Activated naive CD4-positive, alpha-beta T cell treated with anti-CD3 and anti-CD28 coated beads, Interleukin-2, amount 50 U/mL, for 24 hours (primary cell): ENCODE measurements around the gene LEPROT.

Experiments
- H3K27ac Mint-ChIP-seq: one replicate; pipeline ENCODE4 v1.8.0; 2021; ENCODE audit warnings: mild to moderate bottlenecking, mixed read lengths
- H3K27me3 Mint-ChIP-seq: one replicate; pipeline ENCODE4 v1.8.0; 2021; ENCODE audit warnings: mixed read lengths
- H3K36me3 Mint-ChIP-seq: one replicate; pipeline ENCODE4 v1.8.0; 2021; ENCODE audit warnings: mixed read lengths
- H3K4me1 Mint-ChIP-seq: one replicate; pipeline ENCODE4 v1.8.0; 2021; ENCODE audit warnings: mixed read lengths
- H3K4me3 Mint-ChIP-seq: one replicate; pipeline ENCODE4 v1.8.0; 2021; ENCODE audit warnings: mild to moderate bottlenecking, mixed read lengths
- H3K9me3 Mint-ChIP-seq: one replicate; pipeline ENCODE4 v1.8.0; 2021; ENCODE audit warnings: mixed read lengths

LEPROT gene

DNA sequence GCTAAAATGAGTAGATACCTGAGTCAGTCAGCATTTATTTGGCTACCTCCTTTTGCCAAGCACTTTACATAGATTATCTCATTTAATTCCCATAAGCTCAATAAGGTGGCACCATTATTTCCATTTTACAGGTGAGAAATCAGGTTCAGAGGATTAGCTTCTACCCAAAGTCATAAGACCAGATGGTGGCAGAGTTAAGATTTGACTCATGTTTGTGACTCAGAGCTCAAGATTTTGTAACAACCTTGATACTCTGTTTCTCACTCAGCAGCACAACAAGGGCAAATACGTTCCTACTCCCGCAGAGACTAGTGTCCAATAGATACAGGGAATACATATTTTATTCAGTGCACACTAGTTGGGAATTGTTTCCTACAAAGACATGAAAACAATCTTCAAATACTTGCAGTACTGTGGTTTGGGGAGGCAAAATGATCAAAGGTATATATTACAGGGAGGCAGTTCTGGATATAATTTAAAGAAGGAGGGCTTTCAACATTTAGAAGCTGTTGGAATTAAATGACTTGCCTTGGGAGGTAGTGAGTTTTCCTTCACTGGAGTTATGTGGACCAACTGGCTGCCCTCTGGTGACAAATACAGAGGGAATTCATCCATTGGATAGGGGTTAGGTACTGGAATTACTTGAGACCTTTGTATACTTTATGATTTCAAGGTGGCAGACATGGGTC lies 3.6 kb downstream of the LEPROT start:
- Mint-ChIP-seq H3K4me1 (peaks cover 11% of the 10 kb centered on the region), H3K4me3 (no peak overlapping the region), H3K9me3 (no peaks in the 10 kb centered on the region), H3K27me3 (no peaks in the 10 kb centered on the region), H3K27ac (peak overlapping the region; percentile 30), H3K36me3 (peaks cover 13% of the 10 kb centered on the region)

DNA sequence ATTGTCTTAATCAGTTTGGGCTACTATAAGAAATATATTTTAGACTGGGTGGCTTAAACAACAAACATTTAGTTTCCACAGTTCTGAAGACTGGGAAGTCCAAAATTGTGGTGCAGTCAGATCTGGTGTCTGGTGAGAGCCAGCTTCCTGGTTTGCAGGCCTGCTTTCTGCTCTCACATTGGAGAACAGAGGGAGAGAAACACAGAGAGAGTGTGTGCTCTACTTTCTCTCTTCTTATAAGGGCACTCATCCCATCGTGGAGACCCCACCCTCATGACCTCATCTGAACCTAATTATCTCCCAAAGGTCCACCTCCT lies 4.1 kb downstream of the LEPROT start:
- H3K27ac Mint-ChIP-seq = no peak overlapping the region
- peaks cover 6% of the 10 kb centered on the region for H3K4me1 Mint-ChIP-seq
- no peak overlapping the region for H3K4me3 Mint-ChIP-seq
- peaks cover 13% of the 10 kb centered on the region for H3K36me3 Mint-ChIP-seq
- H3K9me3 Mint-ChIP-seq = no peaks in the 10 kb centered on the region
- no peaks in the 10 kb centered on the region for H3K27me3 Mint-ChIP-seq

DNA sequence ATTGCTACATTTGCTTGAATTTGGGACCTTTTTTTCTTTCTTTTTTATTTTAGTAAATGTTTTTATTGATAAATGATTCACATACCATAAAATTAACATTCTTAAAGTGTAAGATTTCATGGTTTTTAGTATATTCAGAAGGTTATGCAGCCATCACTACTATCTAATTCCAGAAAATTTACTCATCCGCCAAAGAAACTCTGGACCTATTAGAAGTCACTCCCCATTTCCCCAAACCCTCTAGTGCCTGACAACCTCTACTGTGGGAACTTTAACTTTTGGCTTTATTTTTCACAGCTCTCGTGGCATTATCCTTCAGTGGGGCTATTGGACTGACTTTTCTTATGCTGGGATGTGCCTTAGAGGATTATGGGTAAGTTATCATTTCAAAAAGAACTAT lies 4.5 kb downstream of the LEPROT start:
- Mint-ChIP-seq H3K9me3 (no peaks in the 10 kb centered on the region), H3K27ac (no peak overlapping the region), H3K36me3 (peaks cover 13% of the 10 kb centered on the region), H3K27me3 (no peaks in the 10 kb centered on the region), H3K4me3 (no peak overlapping the region), H3K4me1 (peaks cover 1% of the 10 kb centered on the region)

DNA sequence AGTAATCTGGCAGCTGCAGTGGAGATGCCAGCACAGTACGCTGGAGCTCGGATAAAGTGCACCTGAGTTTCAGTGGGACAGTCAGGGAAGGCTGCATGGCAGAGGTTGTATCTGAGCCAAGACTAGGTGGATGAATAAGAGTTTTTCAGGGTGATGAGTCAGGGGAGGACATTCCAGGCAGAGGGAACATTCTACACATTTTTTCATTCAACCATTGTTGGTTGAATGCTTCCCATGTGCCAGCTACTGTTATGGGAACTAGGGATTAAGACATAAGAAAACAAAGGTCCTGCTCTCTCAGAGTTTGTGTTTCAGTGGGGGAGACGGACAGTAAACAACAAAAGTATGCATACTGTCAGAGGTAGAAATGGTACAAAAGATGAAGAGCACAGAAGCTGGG lies 5.2 kb downstream of the LEPROT start:
- peaks cover 2% of the 10 kb centered on the region for H3K4me1 Mint-ChIP-seq
- H3K27ac Mint-ChIP-seq = peak overlapping the region; percentile 87
- H3K9me3 Mint-ChIP-seq = no peaks in the 10 kb centered on the region
- peaks cover 15% of the 10 kb centered on the region for H3K36me3 Mint-ChIP-seq
- no peaks in the 10 kb centered on the region for H3K27me3 Mint-ChIP-seq
- H3K4me3 Mint-ChIP-seq = no peak overlapping the region

DNA sequence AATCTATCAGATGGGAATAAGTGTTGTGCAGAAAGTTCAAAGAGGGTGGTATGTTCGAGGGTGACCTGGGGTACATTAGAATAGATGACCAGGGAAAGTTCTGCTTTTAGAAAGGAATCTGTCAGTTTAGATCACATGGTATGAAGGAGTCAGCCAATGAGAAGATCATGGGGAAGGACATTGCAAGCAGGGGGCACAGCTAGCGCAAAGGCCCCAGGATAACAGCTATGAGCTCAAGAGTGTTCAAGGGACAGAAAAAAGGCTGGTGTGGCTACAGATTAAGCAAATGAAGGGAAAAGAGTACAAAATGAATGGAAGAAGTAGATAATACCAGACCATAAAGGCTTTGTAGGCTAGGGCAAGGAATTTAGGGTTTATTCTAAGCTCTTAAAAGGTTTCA lies 8.6 kb downstream of the LEPROT start:
- no peaks in the 10 kb centered on the region for H3K9me3 Mint-ChIP-seq
- no peak overlapping the region for H3K27ac Mint-ChIP-seq
- H3K27me3 Mint-ChIP-seq = no peaks in the 10 kb centered on the region
- H3K4me3 Mint-ChIP-seq = no peak overlapping the region
- H3K4me1 Mint-ChIP-seq = peaks cover 5% of the 10 kb centered on the region
- H3K36me3 Mint-ChIP-seq = peaks cover 24% of the 10 kb centered on the region

DNA sequence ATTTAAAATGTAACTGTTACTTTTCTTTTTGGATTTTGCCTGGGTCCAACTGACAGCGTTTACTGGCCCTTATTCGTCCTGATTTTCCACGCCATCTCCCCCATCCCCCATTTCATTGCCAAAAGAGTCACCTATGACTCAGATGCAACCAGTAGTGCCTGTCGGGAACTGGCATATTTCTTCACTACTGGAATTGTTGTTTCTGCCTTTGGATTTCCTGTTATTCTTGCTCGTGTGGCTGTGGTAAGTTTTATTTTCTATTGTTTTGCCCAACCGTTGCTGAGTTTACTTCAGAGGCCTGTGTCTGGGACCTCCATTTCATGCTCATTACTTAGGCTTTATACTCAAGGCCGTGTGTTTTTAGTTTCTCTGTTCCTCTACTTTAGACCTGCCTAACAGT lies 9.3 kb downstream of the LEPROT start:
- peaks cover 5% of the 10 kb centered on the region for H3K4me1 Mint-ChIP-seq
- no peak overlapping the region for H3K27ac Mint-ChIP-seq
- H3K36me3 Mint-ChIP-seq = peaks cover 25% of the 10 kb centered on the region
- no peaks in the 10 kb centered on the region for H3K27me3 Mint-ChIP-seq
- H3K9me3 Mint-ChIP-seq = no peaks in the 10 kb centered on the region
- no peak overlapping the region for H3K4me3 Mint-ChIP-seq

DNA sequence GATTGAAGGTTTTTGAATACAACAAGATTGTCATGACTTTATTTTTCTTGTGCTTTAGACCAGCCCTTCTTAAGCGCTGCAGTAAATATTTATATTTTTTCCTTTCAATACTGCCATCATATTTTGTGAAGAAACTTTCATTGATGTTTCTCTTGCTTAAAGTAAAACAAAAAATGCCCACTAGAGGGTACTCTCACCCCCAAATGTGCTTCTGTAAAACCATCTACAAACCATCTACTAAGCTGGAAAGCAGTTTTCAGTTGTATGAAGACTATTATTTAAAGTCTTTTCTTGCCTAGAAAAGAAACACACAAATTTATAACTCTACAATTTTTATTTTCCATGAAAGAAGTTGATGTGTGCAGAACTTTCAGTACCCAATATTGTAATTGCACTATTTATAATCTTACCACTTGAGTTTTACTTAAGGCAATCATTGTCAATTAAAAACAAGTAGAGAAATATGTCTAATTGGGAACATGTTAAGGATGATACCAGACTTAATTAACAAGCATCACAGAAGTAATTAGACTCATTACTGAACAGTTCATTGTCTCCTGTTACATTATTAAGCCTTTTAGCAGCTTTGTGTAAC lies 10.7 kb downstream of the LEPROT start:
- peaks cover 5% of the 10 kb centered on the region for H3K4me1 Mint-ChIP-seq
- H3K36me3 Mint-ChIP-seq = peaks cover 19% of the 10 kb centered on the region
- no peak overlapping the region for H3K27ac Mint-ChIP-seq

DNA sequence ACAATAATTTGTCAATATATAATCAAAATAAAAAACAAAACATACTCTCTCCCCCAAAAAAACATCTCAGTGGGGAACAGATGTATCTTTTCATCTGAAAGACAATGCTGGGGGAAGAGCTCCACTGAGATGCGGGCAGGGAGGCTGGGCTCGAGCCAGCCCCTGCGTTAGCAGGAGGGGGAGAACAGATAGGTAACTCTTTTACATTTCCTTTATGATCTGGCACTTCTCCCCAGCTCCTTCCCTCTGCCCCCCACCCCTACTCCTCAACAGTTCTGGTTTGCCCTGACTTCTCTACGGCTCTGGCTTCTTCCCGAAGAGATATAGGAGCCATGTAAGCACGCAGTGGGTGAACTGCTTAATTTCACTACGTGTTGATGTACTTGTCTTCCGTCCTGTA lies 12.4 kb downstream of the LEPROT start:
- no peak overlapping the region for H3K4me3 Mint-ChIP-seq
- H3K27me3 Mint-ChIP-seq = no peaks in the 10 kb centered on the region
- no peak overlapping the region for H3K27ac Mint-ChIP-seq
- no peaks in the 10 kb centered on the region for H3K9me3 Mint-ChIP-seq
- peaks cover 5% of the 10 kb centered on the region for H3K4me1 Mint-ChIP-seq
- peaks cover 17% of the 10 kb centered on the region for H3K36me3 Mint-ChIP-seq

More for the DNA sequence above, 10.7 kb downstream of the LEPROT start:
- no peaks in the 10 kb centered on the region for H3K9me3 Mint-ChIP-seq
- no peak overlapping the region for H3K4me3 Mint-ChIP-seq
- H3K27me3 Mint-ChIP-seq = no peaks in the 10 kb centered on the region

DNA sequence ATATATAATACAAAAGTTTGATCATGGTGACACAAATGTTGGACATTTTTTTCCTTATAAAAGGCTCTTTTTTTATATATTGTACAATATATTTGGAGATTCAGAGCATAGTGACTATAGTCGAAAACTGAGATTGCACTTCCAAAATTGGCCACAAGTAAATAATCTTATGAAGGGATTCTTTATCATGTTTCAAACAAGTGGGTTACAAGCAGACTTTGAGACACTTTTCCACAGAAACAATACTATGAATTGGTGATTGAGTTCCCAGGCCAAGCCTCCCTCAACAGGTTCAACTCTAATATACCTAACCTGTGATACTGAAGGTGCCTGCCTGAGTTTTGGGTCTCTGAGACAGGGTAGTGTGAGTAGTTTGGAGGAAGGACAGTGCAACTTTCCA lies 13.8 kb downstream of the LEPROT start:
- no peak overlapping the region for H3K4me3 Mint-ChIP-seq
- H3K9me3 Mint-ChIP-seq = no peaks in the 10 kb centered on the region
- H3K27me3 Mint-ChIP-seq = no peaks in the 10 kb centered on the region
- no peak overlapping the region for H3K27ac Mint-ChIP-seq
- H3K36me3 Mint-ChIP-seq = peaks cover 17% of the 10 kb centered on the region
- peaks cover 5% of the 10 kb centered on the region for H3K4me1 Mint-ChIP-seq

DNA sequence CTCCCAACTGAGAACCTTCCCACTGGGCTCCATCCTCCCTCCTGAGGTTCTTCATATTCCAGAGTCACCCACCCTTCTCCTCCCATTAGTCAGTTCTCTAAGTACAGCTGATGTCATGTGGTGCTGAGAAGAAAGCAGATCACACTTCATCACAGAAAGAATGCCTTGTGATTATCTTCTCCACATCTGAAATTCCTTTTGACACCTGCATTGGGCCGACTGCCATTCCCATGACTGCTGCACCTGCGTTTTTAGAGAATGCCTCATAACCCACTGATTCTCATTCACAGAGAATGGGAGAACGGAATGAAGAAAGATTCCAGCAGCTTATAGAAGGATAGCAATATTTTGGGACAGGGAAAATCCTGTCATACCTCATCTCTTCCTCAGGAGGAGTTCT lies 14.3 kb downstream of the LEPROT start:
- peaks cover 5% of the 10 kb centered on the region for H3K4me1 Mint-ChIP-seq
- no peaks in the 10 kb centered on the region for H3K9me3 Mint-ChIP-seq
- H3K27ac Mint-ChIP-seq = no peak overlapping the region
- H3K27me3 Mint-ChIP-seq = no peaks in the 10 kb centered on the region
- peaks cover 17% of the 10 kb centered on the region for H3K36me3 Mint-ChIP-seq
- H3K4me3 Mint-ChIP-seq = no peak overlapping the region

DNA sequence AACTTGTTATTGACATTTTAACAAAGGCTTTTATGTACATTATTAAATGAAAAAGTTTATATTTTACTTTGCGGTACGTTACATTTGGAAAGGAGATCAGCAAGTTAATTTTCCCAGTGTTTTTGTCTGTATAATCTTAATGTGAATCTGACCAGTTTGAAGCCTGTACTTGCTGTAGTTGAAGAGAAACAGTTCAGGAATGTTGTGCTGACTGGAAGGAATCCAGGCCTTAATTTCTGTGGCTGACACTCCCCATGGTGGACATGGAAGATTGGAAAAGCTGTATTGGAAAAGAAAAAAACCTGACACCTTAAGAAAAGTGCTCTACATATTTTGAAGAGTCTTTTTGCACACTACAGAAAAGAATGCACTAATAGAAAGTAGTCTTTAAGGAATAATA lies 15.5 kb downstream of the LEPROT start:
- Mint-ChIP-seq H3K27me3 (no peaks in the 10 kb centered on the region), H3K9me3 (no peaks in the 10 kb centered on the region), H3K4me3 (no peak overlapping the region), H3K4me1 (peaks cover under 1% of the 10 kb centered on the region), H3K36me3 (peaks cover 15% of the 10 kb centered on the region), H3K27ac (no peak overlapping the region)

DNA sequence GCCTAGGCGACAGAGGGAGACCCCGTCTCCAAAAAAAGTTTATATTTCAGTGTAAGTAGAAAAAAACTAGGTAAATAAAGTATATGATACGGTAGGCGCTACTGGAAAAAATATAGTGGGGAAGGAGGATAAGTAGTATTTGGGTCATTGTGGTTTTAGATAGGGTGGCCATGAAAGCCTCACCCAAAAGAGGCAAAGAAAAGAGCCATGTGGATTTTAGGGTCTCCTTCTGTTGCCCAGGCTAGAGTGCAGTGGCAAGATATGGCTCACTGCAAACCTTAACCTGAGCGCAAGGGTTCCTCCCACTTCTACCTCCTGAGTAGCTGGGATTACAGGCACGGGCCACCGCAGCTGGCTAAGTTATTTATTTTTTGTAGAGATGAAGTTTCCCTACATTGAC lies 17.1 kb downstream of the LEPROT start:
- Mint-ChIP-seq H3K27ac (no peak overlapping the region), H3K4me1 (no peaks in the 10 kb centered on the region), H3K36me3 (peaks cover 12% of the 10 kb centered on the region), H3K27me3 (no peaks in the 10 kb centered on the region), H3K4me3 (no peak overlapping the region), H3K9me3 (no peaks in the 10 kb centered on the region)

DNA sequence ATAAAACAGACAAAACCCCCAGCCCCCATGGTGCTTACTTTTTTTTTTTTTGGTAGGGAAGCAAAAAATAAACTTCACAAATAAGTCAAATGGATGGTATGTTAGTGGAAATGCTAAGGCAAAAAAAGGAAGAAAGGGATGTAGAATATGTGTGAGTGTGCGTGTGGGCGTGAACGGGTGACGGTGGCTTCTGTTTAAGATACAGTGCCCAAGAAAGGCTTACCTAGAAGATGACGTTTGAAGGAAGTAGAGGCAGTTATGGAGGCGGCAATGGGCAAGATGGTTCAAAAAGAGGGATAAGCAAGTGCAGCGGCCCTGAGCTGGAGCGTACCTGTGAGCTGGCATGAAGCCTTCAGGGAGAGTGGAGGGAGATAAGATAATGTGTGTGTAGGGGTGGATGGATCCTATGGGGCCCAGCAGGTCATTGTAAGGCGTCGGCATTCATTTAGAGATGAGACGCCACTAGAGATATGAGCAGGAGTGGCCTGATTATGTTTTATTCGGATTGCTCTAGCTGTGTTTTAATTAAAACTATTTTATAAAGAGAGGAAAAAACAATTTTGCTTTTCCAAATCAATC lies 19.9 kb downstream of the LEPROT start:
- Mint-ChIP-seq H3K4me1 (no peaks in the 10 kb centered on the region), H3K27me3 (no peaks in the 10 kb centered on the region), H3K4me3 (no peak overlapping the region), H3K9me3 (no peaks in the 10 kb centered on the region), H3K27ac (no peak overlapping the region), H3K36me3 (peaks cover 5% of the 10 kb centered on the region)

DNA sequence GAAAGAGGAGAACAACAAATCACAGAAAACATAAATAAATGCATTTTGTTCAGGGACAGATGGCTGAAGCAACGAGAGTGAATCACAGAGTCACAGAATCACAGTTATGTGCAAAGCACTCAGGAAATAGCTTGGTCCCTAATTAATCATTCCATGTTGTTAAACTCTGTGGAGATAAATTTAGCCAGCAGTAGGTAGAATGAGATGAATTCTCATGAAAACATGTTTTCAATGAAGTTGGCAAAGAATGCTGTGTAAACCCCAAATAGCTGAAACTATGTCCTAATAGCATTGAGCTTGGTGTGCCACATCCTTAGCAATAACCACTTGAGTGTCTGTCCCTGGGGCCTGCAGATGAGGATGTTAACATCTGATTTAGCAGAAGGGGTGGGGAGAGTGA lies 20.4 kb downstream of the LEPROT start:
- H3K4me3 Mint-ChIP-seq = no peak overlapping the region
- H3K4me1 Mint-ChIP-seq = no peaks in the 10 kb centered on the region
- no peaks in the 10 kb centered on the region for H3K9me3 Mint-ChIP-seq
- H3K27me3 Mint-ChIP-seq = no peaks in the 10 kb centered on the region
- H3K36me3 Mint-ChIP-seq = peaks cover 5% of the 10 kb centered on the region
- no peak overlapping the region for H3K27ac Mint-ChIP-seq

DNA sequence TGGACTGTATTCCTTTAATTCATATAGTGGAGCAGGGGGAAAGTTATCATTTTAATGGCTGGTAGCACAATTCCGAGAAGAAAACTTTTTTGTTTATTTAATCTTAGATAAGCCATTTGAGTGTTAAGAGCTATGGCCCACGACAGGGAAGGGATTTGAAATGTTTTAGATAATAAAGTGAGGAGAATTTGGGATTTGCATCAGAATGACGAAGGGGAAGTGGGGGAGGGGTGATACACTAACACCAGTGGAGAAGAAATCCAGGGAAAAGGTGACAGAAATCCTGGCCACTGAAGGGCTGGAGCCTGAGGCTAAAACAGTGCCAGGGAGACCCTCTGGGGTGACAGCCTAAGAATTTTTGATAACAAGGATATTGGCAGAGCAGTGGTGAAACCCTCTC lies 21.0 kb downstream of the LEPROT start:
- H3K4me1 Mint-ChIP-seq = no peaks in the 10 kb centered on the region
- no peaks in the 10 kb centered on the region for H3K27me3 Mint-ChIP-seq
- H3K9me3 Mint-ChIP-seq = no peaks in the 10 kb centered on the region
- H3K27ac Mint-ChIP-seq = no peak overlapping the region
- no peak overlapping the region for H3K4me3 Mint-ChIP-seq
- peaks cover 5% of the 10 kb centered on the region for H3K36me3 Mint-ChIP-seq

DNA sequence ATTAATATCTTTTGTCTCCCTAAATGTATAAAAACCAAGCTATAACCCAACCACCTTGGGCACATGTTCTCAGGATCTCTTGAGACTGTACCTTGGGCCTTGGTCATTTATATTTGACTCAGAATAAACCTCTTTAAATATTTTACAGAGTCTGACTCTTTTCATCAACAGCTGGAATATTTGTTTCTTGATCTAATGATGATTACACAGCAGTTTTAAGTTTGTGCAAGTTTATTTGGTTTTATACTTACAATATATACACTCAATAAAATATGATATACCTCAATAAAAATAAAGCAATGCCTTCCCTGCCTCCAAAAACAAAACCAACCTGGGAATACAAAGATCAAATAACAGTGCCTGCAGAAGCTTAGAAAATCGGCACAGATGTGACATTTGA lies 22.0 kb downstream of the LEPROT start:
- Mint-ChIP-seq H3K9me3 (no peaks in the 10 kb centered on the region), H3K4me1 (no peaks in the 10 kb centered on the region), H3K27me3 (no peaks in the 10 kb centered on the region), H3K36me3 (peaks cover 3% of the 10 kb centered on the region), H3K27ac (no peak overlapping the region), H3K4me3 (no peak overlapping the region)

DNA sequence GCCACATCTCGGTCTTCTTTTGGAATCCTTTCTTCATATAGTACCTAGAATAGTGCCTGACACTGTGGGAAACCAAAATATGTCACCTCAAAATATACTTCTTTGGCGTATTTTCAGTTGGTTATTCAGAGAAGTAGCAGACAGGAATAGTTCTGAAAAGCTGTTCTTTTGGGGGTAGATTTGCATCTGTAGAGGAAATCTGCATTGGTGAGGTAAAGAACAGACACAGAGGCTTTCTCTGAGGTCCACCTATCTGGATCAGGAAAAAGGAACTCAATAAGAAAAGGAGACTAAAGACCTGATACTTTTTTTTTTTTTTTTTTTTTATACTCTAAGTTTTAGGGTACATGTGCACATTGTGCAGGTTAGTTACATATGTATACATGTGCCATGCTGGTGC lies 23.2 kb downstream of the LEPROT start:
- Mint-ChIP-seq H3K27me3 (no peaks in the 10 kb centered on the region), H3K4me1 (no peaks in the 10 kb centered on the region), H3K36me3 (peaks cover 3% of the 10 kb centered on the region), H3K9me3 (no peaks in the 10 kb centered on the region), H3K27ac (no peak overlapping the region), H3K4me3 (no peak overlapping the region)
